Measurements from ENCODE around the gene ZNF667. TPM values are rescaled to one million over a fixed set of nuclear protein-coding genes. Genes with fewer than 3 reads are reported as not detected.

ZNF667 gene
- total and polyA plus RNA-seq, 2 experiments from 2014 or later, result 5.6 to 8.6 TPM

DNA sequence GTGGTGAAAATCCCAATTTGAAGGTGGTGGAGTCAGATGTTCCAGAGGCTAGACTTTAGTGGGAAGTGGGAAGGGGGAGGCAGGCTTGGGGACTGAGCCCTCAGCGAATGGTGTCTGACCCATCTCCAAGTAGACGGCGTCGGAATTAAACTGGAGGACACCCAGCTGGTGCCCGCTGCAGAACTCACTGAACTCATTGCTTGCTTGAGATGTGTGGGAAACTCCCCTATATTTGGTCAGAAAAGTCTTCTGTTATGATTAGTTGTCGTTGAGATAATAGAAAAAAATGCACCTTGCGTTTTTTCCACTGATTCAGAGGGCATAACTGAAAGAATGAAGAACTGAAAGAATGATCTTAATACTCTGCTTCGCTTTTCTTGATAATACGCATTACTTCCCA lies 73.9 kb downstream of the ZNF667 start (continued):
- no peak for TF ChIP-seq POLR2AphosphoS5 (IDR thresholded peaks at IDR 0.05; ENCODE audit: low read depth)
- no peak for TF ChIP-seq JUNB (IDR thresholded peaks at IDR 0.05; ENCODE audit: unreplicated experiment)

DNA sequence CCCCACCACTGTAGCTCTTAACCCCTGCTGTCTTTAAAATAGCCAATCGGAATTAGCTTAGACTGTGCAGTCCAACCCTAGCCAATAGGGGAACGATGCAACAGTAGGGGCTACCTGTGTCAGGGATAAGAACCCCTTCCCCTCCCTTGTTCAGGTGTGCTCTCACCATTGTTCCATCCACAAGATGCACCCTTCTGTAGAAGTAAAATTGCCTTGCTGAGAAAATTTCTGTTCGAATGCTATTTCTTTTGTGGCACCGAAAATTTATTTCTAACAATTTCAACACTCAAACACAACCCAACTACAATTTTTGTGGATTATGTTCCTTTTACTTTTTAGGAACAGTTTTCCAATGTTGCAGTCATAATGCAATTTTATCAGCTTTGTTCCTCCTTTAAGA lies 76.7 kb downstream of the ZNF667 start:
- Histone ChIP-seq H3K27me3 (ENCODE audit: insufficient read depth) (no peaks in the 10 kb centered on the region), H3K79me2 (replicated peaks; ENCODE audit: insufficient read depth) (peaks cover 4% of the 10 kb centered on the region; the same call in 1 of the 2 replicates), H3K9me2 (ENCODE audit: insufficient read depth) (no peaks in the 10 kb centered on the region), H3K4me3 (no peak overlapping the region), H2AFZ (no peak overlapping the region), H4K20me1 (replicated peaks; ENCODE audit: insufficient read depth) (no peaks in the 10 kb centered on the region), H3K4me1 (ENCODE audit: insufficient read depth) (peaks cover 8% of the 10 kb centered on the region; the same call in 1 of the 2 replicates), H3K4me2 (no peak overlapping the region), H3K27ac (ENCODE audit: low read depth) (no peak overlapping the region), H3F3A (replicated peaks; ENCODE audit: low read depth) (no peaks in the 10 kb centered on the region), H3K36me3 (ENCODE audit: insufficient read depth) (peaks cover 30% of the 10 kb centered on the region)
- no peak for TF ChIP-seq ZNF331 (CRISPR knock-in tag; IDR thresholded peaks at IDR 0.05; ENCODE audit: low read depth)
- no peak for TF ChIP-seq CREB1 (CRISPR knock-in tag; IDR thresholded peaks at IDR 0.05; ENCODE audit: low read depth)
- TF ChIP-seq, protein P1, sequence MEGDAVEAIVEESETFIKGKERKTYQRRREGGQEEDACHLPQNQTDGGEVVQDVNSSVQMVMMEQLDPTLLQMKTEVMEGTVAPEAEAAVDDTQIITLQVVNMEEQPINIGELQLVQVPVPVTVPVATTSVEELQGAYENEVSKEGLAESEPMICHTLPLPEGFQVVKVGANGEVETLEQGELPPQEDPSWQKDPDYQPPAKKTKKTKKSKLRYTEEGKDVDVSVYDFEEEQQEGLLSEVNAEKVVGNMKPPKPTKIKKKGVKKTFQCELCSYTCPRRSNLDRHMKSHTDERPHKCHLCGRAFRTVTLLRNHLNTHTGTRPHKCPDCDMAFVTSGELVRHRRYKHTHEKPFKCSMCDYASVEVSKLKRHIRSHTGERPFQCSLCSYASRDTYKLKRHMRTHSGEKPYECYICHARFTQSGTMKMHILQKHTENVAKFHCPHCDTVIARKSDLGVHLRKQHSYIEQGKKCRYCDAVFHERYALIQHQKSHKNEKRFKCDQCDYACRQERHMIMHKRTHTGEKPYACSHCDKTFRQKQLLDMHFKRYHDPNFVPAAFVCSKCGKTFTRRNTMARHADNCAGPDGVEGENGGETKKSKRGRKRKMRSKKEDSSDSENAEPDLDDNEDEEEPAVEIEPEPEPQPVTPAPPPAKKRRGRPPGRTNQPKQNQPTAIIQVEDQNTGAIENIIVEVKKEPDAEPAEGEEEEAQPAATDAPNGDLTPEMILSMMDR (conservative IDR thresholded peaks at IDR 0.05; ENCODE audit: low read depth in 2 of 2), result no peak
- TF ChIP-seq NANOG (IDR thresholded peaks at IDR 0.05; ENCODE audit: borderline replicate concordance), result no peak
- no peak for TF ChIP-seq STAT1 (IDR thresholded peaks at IDR 0.05; ENCODE audit: unreplicated experiment)
- Mint-ChIP-seq H3K9me3 (peaks cover 65% of the 10 kb centered on the region), H3K36me3 (ENCODE audit: low read depth) (peaks cover 76% of the 10 kb centered on the region), H3K4me1 (peaks cover 10% of the 10 kb centered on the region), H3K4me3 (no peak overlapping the region; the same call in 2 of the 3 replicates), H3K27me3 (ENCODE audit: insufficient read depth, low read depth, poor library complexity) (peaks cover 11% of the 10 kb centered on the region), H3K27ac (no peak overlapping the region)
- ATAC-seq, result no peak
- DNase-seq (ENCODE audit: low spot score), result peak; percentile 27

GRCh38 chr19:56398809-56399208 lies 78.3 kb downstream of the ZNF667 start:
- peaks cover 73% of the 10 kb centered on the region for H3K9me3 Mint-ChIP-seq
- peaks cover 4% of the 10 kb centered on the region; the same call in 1 of the 2 replicates for H3K79me2 ChIP-seq (replicated peaks; ENCODE audit: insufficient read depth)
- peaks cover 83% of the 10 kb centered on the region for H3K36me3 Mint-ChIP-seq (ENCODE audit: low read depth)
- H3K27ac ChIP-seq (ENCODE audit: low read depth), result no peak overlapping the region
- no peaks in the 10 kb centered on the region for H3F3A ChIP-seq (replicated peaks; ENCODE audit: low read depth)
- H3K4me1 Mint-ChIP-seq, result peaks cover 5% of the 10 kb centered on the region; the same call in 2 of the 3 replicates
- no peaks in the 10 kb centered on the region for H4K20me1 ChIP-seq (replicated peaks; ENCODE audit: insufficient read depth)
- H3K4me3 Mint-ChIP-seq, result no peak overlapping the region
- H3K27ac Mint-ChIP-seq, result no peak overlapping the region
- H3K4me2 ChIP-seq, result no peak overlapping the region
- H3K9me2 ChIP-seq (ENCODE audit: insufficient read depth), result no peaks in the 10 kb centered on the region
- peaks cover 5% of the 10 kb centered on the region for H3K27me3 Mint-ChIP-seq (ENCODE audit: insufficient read depth, low read depth, poor library complexity)
- no peak for ATAC-seq
- no peaks in the 10 kb centered on the region for H3K27me3 ChIP-seq (ENCODE audit: insufficient read depth)
- DNase-seq (ENCODE audit: low spot score), result no peak
- no peak overlapping the region for H2AFZ ChIP-seq
- peaks cover 8% of the 10 kb centered on the region; the same call in 1 of the 2 replicates for H3K4me1 ChIP-seq (ENCODE audit: insufficient read depth)
- no peak overlapping the region for H3K4me3 ChIP-seq
- H3K36me3 ChIP-seq (ENCODE audit: insufficient read depth), result peaks cover 30% of the 10 kb centered on the region
- TF ChIP-seq NANOG (IDR thresholded peaks at IDR 0.05; ENCODE audit: borderline replicate concordance) (no peak), JUNB (IDR thresholded peaks at IDR 0.05; ENCODE audit: unreplicated experiment) (no peak), ZNF331 (CRISPR knock-in tag; IDR thresholded peaks at IDR 0.05; ENCODE audit: low read depth) (no peak), EZH2phosphoT487 (IDR thresholded peaks at IDR 0.05; ENCODE audit: unreplicated experiment) (no peak), CREB1 (CRISPR knock-in tag; IDR thresholded peaks at IDR 0.05; ENCODE audit: low read depth) (no peak), EZH2 (IDR thresholded peaks at IDR 0.05; ENCODE audit: low read depth, unreplicated experiment) (no peak), STAT1 (IDR thresholded peaks at IDR 0.05; ENCODE audit: unreplicated experiment) (no peak), ZNF114 (CRISPR knock-in tag; IDR thresholded peaks at IDR 0.05) (no peak), POLR2AphosphoS5 (IDR thresholded peaks at IDR 0.05; ENCODE audit: low read depth) (no peak)
- TF ChIP-seq, protein P1 (conservative IDR thresholded peaks at IDR 0.05; ENCODE audit: low read depth in 2 of 2), result no peak
- TF ChIP-seq, protein P2, sequence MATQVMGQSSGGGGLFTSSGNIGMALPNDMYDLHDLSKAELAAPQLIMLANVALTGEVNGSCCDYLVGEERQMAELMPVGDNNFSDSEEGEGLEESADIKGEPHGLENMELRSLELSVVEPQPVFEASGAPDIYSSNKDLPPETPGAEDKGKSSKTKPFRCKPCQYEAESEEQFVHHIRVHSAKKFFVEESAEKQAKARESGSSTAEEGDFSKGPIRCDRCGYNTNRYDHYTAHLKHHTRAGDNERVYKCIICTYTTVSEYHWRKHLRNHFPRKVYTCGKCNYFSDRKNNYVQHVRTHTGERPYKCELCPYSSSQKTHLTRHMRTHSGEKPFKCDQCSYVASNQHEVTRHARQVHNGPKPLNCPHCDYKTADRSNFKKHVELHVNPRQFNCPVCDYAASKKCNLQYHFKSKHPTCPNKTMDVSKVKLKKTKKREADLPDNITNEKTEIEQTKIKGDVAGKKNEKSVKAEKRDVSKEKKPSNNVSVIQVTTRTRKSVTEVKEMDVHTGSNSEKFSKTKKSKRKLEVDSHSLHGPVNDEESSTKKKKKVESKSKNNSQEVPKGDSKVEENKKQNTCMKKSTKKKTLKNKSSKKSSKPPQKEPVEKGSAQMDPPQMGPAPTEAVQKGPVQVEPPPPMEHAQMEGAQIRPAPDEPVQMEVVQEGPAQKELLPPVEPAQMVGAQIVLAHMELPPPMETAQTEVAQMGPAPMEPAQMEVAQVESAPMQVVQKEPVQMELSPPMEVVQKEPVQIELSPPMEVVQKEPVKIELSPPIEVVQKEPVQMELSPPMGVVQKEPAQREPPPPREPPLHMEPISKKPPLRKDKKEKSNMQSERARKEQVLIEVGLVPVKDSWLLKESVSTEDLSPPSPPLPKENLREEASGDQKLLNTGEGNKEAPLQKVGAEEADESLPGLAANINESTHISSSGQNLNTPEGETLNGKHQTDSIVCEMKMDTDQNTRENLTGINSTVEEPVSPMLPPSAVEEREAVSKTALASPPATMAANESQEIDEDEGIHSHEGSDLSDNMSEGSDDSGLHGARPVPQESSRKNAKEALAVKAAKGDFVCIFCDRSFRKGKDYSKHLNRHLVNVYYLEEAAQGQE (IDR thresholded peaks at IDR 0.05; ENCODE audit: unreplicated experiment), result no peak
